ENCODE measurements around the gene DUSP9. TPM values are rescaled to one million over a fixed set of nuclear protein-coding genes. Genes with fewer than 3 reads are reported as not detected.
A peak's percentile ranks its signal among the peaks of the same experiment; 100 is the strongest.

Gene DUSP9
- total and polyA plus RNA-seq, 2 donors (not counting 3 experiments of a cell fraction or from before 2014, with no cell fraction given), result 0.04 TPM; not detected in 1

DNA sequence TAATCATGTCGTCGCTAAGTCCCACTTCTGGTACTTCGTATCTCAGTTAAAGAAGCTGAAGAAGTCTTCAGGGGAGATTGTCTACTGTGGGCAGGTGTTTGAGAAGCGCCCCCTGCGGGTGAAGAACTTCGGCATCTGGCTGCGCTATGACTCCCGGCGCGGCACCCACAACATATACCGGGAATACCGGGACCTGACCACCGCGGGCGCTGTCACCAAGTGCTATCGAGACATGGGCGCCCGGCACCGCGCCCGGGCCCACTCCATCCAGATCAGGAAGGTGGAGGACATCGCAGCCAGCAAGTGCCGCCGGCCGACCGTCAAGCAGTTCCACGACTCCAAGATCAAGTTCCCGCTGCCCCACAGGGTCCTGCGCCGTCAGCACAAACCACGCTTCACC, 15.3 kb downstream of the DUSP9 start:
- POLR2A ChIA-PET, result no interaction called here

More for the DNA sequence above, 15.3 kb downstream of the DUSP9 start:
- no peaks in the 10 kb centered on the region for H3K4me1 ChIP-seq (ENCODE audit: control insufficient read depth, extremely low read depth, insufficient read depth, low read length)
- TF ChIP-seq POLR2A (IDR thresholded peaks at IDR 0.05; ENCODE audit: low read depth, low read length) (no peak), GATA2 (IDR thresholded peaks at IDR 0.05; ENCODE audit: insufficient read depth, insufficient read length, low read depth, low read length) (no peak), EZH2 (IDR thresholded peaks at IDR 0.05; ENCODE audit: borderline replicate concordance, low read depth, low read length, severe bottlenecking) (peak; percentile 39), POLR2AphosphoS5 (IDR thresholded peaks at IDR 0.05; ENCODE audit: insufficient read depth, low read depth, low read length) (no peak), FOS (IDR thresholded peaks at IDR 0.05; ENCODE audit: borderline replicate concordance, insufficient read depth, low read length) (no peak), MYC (IDR thresholded peaks at IDR 0.05; ENCODE audit: low read depth, low read length) (no peak), JUN (IDR thresholded peaks at IDR 0.05; ENCODE audit: borderline replicate concordance, insufficient read depth, insufficient read length, low read depth) (no peak)
- TF ChIP-seq, protein P1, sequence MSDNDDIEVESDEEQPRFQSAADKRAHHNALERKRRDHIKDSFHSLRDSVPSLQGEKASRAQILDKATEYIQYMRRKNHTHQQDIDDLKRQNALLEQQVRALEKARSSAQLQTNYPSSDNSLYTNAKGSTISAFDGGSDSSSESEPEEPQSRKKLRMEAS (IDR thresholded peaks at IDR 0.05; ENCODE audit: insufficient read depth, insufficient read length), result no peak
- TF ChIP-seq, protein P2, sequence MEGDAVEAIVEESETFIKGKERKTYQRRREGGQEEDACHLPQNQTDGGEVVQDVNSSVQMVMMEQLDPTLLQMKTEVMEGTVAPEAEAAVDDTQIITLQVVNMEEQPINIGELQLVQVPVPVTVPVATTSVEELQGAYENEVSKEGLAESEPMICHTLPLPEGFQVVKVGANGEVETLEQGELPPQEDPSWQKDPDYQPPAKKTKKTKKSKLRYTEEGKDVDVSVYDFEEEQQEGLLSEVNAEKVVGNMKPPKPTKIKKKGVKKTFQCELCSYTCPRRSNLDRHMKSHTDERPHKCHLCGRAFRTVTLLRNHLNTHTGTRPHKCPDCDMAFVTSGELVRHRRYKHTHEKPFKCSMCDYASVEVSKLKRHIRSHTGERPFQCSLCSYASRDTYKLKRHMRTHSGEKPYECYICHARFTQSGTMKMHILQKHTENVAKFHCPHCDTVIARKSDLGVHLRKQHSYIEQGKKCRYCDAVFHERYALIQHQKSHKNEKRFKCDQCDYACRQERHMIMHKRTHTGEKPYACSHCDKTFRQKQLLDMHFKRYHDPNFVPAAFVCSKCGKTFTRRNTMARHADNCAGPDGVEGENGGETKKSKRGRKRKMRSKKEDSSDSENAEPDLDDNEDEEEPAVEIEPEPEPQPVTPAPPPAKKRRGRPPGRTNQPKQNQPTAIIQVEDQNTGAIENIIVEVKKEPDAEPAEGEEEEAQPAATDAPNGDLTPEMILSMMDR (IDR thresholded peaks at IDR 0.05; ENCODE audit: extremely low read depth in 1 of 2, insufficient read depth in 1 of 2, low read depth in 1 of 2, low read length in 2 of 2), result peak; percentile 46 to 50
- H3K9me3 ChIP-seq (replicated peaks; ENCODE audit: control insufficient read depth, insufficient read depth, low read length), result no peaks in the 10 kb centered on the region
- no peak overlapping the region for H3K4me3 ChIP-seq (replicated peaks in 1 of 3; ENCODE audit: insufficient read depth in 1 of 3, low read depth in 1 of 3, low read length in 3 of 3)
- no peak overlapping the region for H3K9ac ChIP-seq (replicated peaks; ENCODE audit: extremely low read depth, insufficient read depth, low read length)
- peaks cover 1 to 14% of the 10 kb centered on the region in 2 experiments for H3K27me3 ChIP-seq (ENCODE audit: control insufficient read depth in 2 of 2, insufficient read depth in 2 of 2, low read length in 2 of 2)
- DNase-seq (ENCODE audit: low read depth, low spot score) (peak; percentile 39), FAIRE-seq (no peak)
- BruUV-seq (replicated peaks), result no TSS peak
- no peak overlapping the region for H2AFZ ChIP-seq (ENCODE audit: low read depth, low read length)
- no peaks in the 10 kb centered on the region for H4K20me1 ChIP-seq (replicated peaks; ENCODE audit: control insufficient read depth, extremely low read depth, insufficient read depth, low read length)
- CTCF ChIA-PET, result interaction anchor here (0.6 to 3.3 kb wide), 15 partner anchors 8 to 721 kb away, joined by 3 to 15 read pairs (median 4); partner anchors contain the start of gene CCNQ
- no peaks in the 10 kb centered on the region for H3K36me3 ChIP-seq (ENCODE audit: control insufficient read depth in 2 of 2, extremely low read depth in 1 of 2, insufficient read depth in 2 of 2, low read length in 2 of 2)
- no peak overlapping the region for H3K4me2 ChIP-seq (ENCODE audit: insufficient read depth, low read length)
- H3K79me2 ChIP-seq (ENCODE audit: control insufficient read depth, insufficient read depth, low read length), result no peaks in the 10 kb centered on the region
- H3K27ac ChIP-seq (ENCODE audit: insufficient read depth, low read depth, low read length), result no peak overlapping the region
- intact Hi-C loops (cut with micrococcal nuclease), result no loop called here
- no peaks in the 10 kb centered on the region for H3K9me1 ChIP-seq (replicated peaks; ENCODE audit: control insufficient read depth, extremely low read depth, insufficient read depth, low read length)
- dilution Hi-C loops (cut with MboI; ENCODE audit: extremely low pct_ligation_motif_present, low sequenced_read_pairs), result no loop called here
